HEK293 (cell line): Measurements from ENCODE around the gene SREBF2.

Experiments used
- CTCF ChIA-PET: fragments of 350-600 bp; formaldehyde crosslinking; extraction: SDS; loops from one replicate; lab custom pipeline; 2021; ENCODE audit warnings: antibody characterized with exemption; lab: Yijun Ruan, JAX
- POLR2A ChIA-PET: fragments of 300-600 bp; formaldehyde crosslinking; extraction: SDS; loops from one replicate; lab custom pipeline; 2020; ENCODE audit warnings: antibody characterized with exemption, inconsistent platforms; lab: Yijun Ruan, JAX
- H3K27ac ChIP-seq: fragments of 200-500 bp; sonication (Bioruptor generic); 2 replicates; pipeline ENCODE4 v1.5.1; 2014; ENCODE audit warnings: low read depth, low read length, control low read depth, inconsistent platforms; ENCODE audit errors: extremely low read depth
- H3K36me3 ChIP-seq, 2 experiments: fragments of 200-500 bp in 1 of 2; sonication (Bioruptor generic) in 1 of 2; 1 replicate in 1 of 2; 2 replicates in 1 of 2; pipeline ENCODE4 v1.5.1; 2014 to 2017; ENCODE audit warnings: inconsistent platforms in 2 of 2, low read length in 2 of 2; ENCODE audit not compliant: control insufficient read depth in 2 of 2, insufficient read depth in 1 of 2
- H3K4me1 ChIP-seq: fragments of 200-500 bp; sonication (Bioruptor generic); 2 replicates; pipeline ENCODE4 v1.5.1; 2014; ENCODE audit warnings: mild to moderate bottlenecking, low read length, inconsistent platforms; ENCODE audit not compliant: control insufficient read depth, insufficient read depth
- H3K4me3 ChIP-seq: 2 replicates; pipeline ENCODE4 v1.5.1; 2011; ENCODE audit warnings: low read depth, mild to moderate bottlenecking, control low read depth, low read length, moderate library complexity
- H3K9me3 ChIP-seq: fragments of 200-500 bp; sonication (Bioruptor generic); 2 replicates; pipeline ENCODE4 v1.5.1; 2014; ENCODE audit warnings: low read depth, low read length, inconsistent platforms; ENCODE audit not compliant: control insufficient read depth, insufficient read depth
- AEBP2 ChIP-seq: fragments of 450-650 bp; formaldehyde crosslinking; IDR thresholded peaks from 2 replicates; pipeline ENCODE4 v1.5.1; 2016; ENCODE audit warnings: missing biosample characterization, missing genetic modification characterization, borderline replicate concordance
- ELK4 ChIP-seq: IDR thresholded peaks from 2 replicates; pipeline ENCODE4 v1.6.1; 2011; ENCODE audit warnings: mild to moderate bottlenecking, low read depth, low read length, borderline replicate concordance
- PBX3 ChIP-seq: sonication (generic); formaldehyde crosslinking; IDR thresholded peaks from 2 replicates; pipeline ENCODE4 v1.8.1; 2022; ENCODE audit warnings: mild to moderate bottlenecking, moderate library complexity, missing genetic modification reagents
- SP2 ChIP-seq: fragments of 450-650 bp; formaldehyde crosslinking; IDR thresholded peaks from 2 replicates; pipeline ENCODE4 v1.5.1; 2016; ENCODE audit warnings: missing biosample characterization, missing genetic modification characterization
- ZBTB20 ChIP-seq: fragments of 450-650 bp; formaldehyde crosslinking; IDR thresholded peaks from 2 replicates; pipeline ENCODE4 v1.5.1; 2016; ENCODE audit warnings: missing biosample characterization, missing genetic modification characterization
- ZFP69B ChIP-seq: fragments of 450-650 bp; formaldehyde crosslinking; IDR thresholded peaks from 2 replicates; pipeline ENCODE4 v1.5.1; 2016; ENCODE audit warnings: missing biosample characterization, missing genetic modification characterization
- ZNF133 ChIP-seq: fragments of 450-650 bp; formaldehyde crosslinking; IDR thresholded peaks from 2 replicates; pipeline ENCODE4 v1.5.1; 2016; ENCODE audit warnings: missing biosample characterization, missing genetic modification characterization
- ZNF223 ChIP-seq: fragments of 450-650 bp; formaldehyde crosslinking; IDR thresholded peaks from 2 replicates; pipeline ENCODE4 v1.5.1; 2016; ENCODE audit warnings: missing biosample characterization, missing genetic modification characterization
- ZNF292 ChIP-seq: fragments of 450-650 bp; formaldehyde crosslinking; IDR thresholded peaks from 2 replicates; pipeline ENCODE4 v1.5.1; 2016; ENCODE audit warnings: low read depth, missing biosample characterization, missing genetic modification characterization, borderline replicate concordance
- ZNF394 ChIP-seq: fragments of 450-650 bp; formaldehyde crosslinking; IDR thresholded peaks from 2 replicates; pipeline ENCODE4 v1.5.1; 2016; ENCODE audit warnings: missing biosample characterization, missing genetic modification characterization, mild to moderate bottlenecking, moderate library complexity, borderline replicate concordance
- ZNF426 ChIP-seq: fragments of 450-650 bp; formaldehyde crosslinking; IDR thresholded peaks from 2 replicates; pipeline ENCODE4 v1.5.1; 2017; ENCODE audit warnings: missing biosample characterization, missing genetic modification characterization, mild to moderate bottlenecking, inconsistent platforms, moderate library complexity
- ZNF514 ChIP-seq: fragments of 450-650 bp; formaldehyde crosslinking; IDR thresholded peaks from 2 replicates; pipeline ENCODE4 v1.5.1; 2016; ENCODE audit warnings: missing biosample characterization, missing genetic modification characterization
- ZNF548 ChIP-seq: fragments of 450-650 bp; formaldehyde crosslinking; IDR thresholded peaks from 2 replicates; pipeline ENCODE4 v1.5.1; 2016; ENCODE audit warnings: missing biosample characterization, missing genetic modification characterization
- ZNF560 ChIP-seq: fragments of 450-650 bp; formaldehyde crosslinking; IDR thresholded peaks from 2 replicates; pipeline ENCODE4 v1.5.1; 2017; ENCODE audit warnings: missing biosample characterization, missing genetic modification characterization, borderline replicate concordance
- ZNF658 ChIP-seq: fragments of 450-650 bp; formaldehyde crosslinking; IDR thresholded peaks from 2 replicates; pipeline ENCODE4; 2016; ENCODE audit warnings: missing biosample characterization, missing genetic modification characterization
- ZNF701 ChIP-seq: fragments of 450-650 bp; formaldehyde crosslinking; IDR thresholded peaks from 2 replicates; pipeline ENCODE4 v1.5.1; 2016; ENCODE audit warnings: missing biosample characterization, missing genetic modification characterization
- ZNF747 ChIP-seq: fragments of 450-650 bp; formaldehyde crosslinking; IDR thresholded peaks from 2 replicates; pipeline ENCODE4 v1.5.1; 2016; ENCODE audit warnings: missing biosample characterization, missing genetic modification characterization
- TF ChIP-seq, protein P1 (sequence below): fragments of 450-650 bp; formaldehyde crosslinking; IDR thresholded peaks from 2 replicates; pipeline ENCODE4 v1.5.1; 2016; ENCODE audit warnings: missing biosample characterization, missing genetic modification characterization
- TF ChIP-seq, protein P2 (sequence below): fragments of 450-650 bp; formaldehyde crosslinking; IDR thresholded peaks from 2 replicates; pipeline ENCODE4 v1.5.0; 2017; ENCODE audit warnings: missing biosample characterization, missing genetic modification characterization, borderline replicate concordance

The SREBF2 gene

GRCh38 chr22:41873391-41873790 is 40.5 kb downstream of the SREBF2 start:
- POLR2A ChIA-PET, result interaction anchor here (0.7 kb wide), 1 partner anchor 303 kb away, joined by 3 read pairs; no protein-coding TSS in a partner anchor
- no peak overlapping the region for H3K27ac ChIP-seq
- H3K36me3 ChIP-seq, result peaks cover 62 to 72% of the 10 kb centered on the region in 2 experiments
- H3K4me1 ChIP-seq, result no peaks in the 10 kb centered on the region
- no peaks in the 10 kb centered on the region for H3K9me3 ChIP-seq
- TF ChIP-seq ZNF426 (tag by site-specific recombination) (no peak), ZNF394 (tag by site-specific recombination) (no peak), ZBTB20 (tag by site-specific recombination) (no peak), ZNF292 (tag by site-specific recombination) (no peak), ZNF560 (tag by site-specific recombination) (no peak), ZNF701 (tag by site-specific recombination) (no peak), ELK4 (no peak), ZFP69B (tag by site-specific recombination) (no peak), PBX3 (CRISPR knock-in tag) (no peak), ZNF548 (tag by site-specific recombination) (no peak), AEBP2 (tag by site-specific recombination) (no peak), ZNF658 (tag by site-specific recombination) (no peak), ZNF747 (no peak), ZNF223 (no peak), ZNF514 (no peak), ZNF133 (tag by site-specific recombination) (no peak), SP2 (tag by site-specific recombination) (no peak)
- TF ChIP-seq, protein P1, sequence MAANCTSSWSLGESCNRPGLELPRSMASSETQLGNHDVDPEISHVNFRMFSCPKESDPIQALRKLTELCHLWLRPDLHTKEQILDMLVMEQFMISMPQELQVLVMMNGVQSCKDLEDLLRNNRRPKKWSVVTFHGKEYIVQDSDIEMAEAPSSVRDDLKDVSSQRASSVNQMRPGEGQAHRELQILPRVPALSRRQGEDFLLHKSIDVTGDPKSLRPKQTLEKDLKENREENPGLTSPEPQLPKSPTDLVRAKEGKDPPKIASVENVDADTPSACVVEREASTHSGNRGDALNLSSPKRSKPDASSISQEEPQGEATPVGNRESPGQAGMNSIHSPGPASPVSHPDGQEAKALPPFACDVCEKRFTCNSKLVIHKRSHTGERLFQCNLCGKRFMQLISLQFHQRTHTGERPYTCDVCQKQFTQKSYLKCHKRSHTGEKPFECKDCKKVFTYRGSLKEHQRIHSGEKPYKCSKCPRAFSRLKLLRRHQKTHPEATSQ, result no peak
- TF ChIP-seq, protein P2, sequence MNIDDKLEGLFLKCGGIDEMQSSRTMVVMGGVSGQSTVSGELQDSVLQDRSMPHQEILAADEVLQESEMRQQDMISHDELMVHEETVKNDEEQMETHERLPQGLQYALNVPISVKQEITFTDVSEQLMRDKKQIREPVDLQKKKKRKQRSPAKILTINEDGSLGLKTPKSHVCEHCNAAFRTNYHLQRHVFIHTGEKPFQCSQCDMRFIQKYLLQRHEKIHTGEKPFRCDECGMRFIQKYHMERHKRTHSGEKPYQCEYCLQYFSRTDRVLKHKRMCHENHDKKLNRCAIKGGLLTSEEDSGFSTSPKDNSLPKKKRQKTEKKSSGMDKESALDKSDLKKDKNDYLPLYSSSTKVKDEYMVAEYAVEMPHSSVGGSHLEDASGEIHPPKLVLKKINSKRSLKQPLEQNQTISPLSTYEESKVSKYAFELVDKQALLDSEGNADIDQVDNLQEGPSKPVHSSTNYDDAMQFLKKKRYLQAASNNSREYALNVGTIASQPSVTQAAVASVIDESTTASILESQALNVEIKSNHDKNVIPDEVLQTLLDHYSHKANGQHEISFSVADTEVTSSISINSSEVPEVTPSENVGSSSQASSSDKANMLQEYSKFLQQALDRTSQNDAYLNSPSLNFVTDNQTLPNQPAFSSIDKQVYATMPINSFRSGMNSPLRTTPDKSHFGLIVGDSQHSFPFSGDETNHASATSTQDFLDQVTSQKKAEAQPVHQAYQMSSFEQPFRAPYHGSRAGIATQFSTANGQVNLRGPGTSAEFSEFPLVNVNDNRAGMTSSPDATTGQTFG (tag by site-specific recombination), result no peak
- CTCF ChIA-PET, result interaction anchor here (1.1 to 1.3 kb wide), 2 partner anchors 9 to 51 kb away, joined by 3 to 6 read pairs; no protein-coding TSS in a partner anchor
- no peak overlapping the region for H3K4me3 ChIP-seq
